Heart left ventricle (tissue), 16 donors: Measurements from ENCODE around the gene RMP24.
A peak's percentile ranks its signal among the peaks of the same experiment; 100 is the strongest.

ENCODE experiments used
- ATAC-seq, 4 donors: fragments of 200-7000 bp; cut with Tn5 transposase; one replicate each; pipeline ENCODE4 v1.9.1; 2020 to 2022; ENCODE audit warnings: moderate library complexity in 4 of 4, mild to moderate bottlenecking in 3 of 4, moderate number of reproducible peaks in 1 of 4
- DNase-seq, 5 donors: peaks; one replicate each; pipeline ENCODE4 v3.0.0-alpha.2; 2020
- H3K27ac ChIP-seq, 12 donors: fragments of 200-600 bp; sonication (generic) in 4 of 12; one replicate each; pipeline versions ENCODE4 v1.5.0 to v1.8.0; 2016 to 2022; ENCODE audit warnings: mild to moderate bottlenecking in 2 of 12
- H3K27me3 ChIP-seq, 9 donors: fragments of 200-600 bp; sonication (generic) in 2 of 9; one replicate each; pipeline versions ENCODE4 v1.5.1 to v1.8.0; 2016 to 2022; ENCODE audit warnings: mild to moderate bottlenecking in 3 of 9
- H3K36me3 ChIP-seq, 9 donors: fragments of 200-600 bp; sonication (generic) in 2 of 9; one replicate each; pipeline versions ENCODE4 v1.5.0 to v1.8.0; 2018 to 2022; ENCODE audit warnings: mild to moderate bottlenecking in 2 of 9
- H3K4me1 ChIP-seq, 12 donors: fragments of 200-600 bp; sonication (generic) in 4 of 12; one replicate each; pipeline versions ENCODE4 v1.5.0 to v1.8.0; 2016 to 2022; ENCODE audit warnings: mild to moderate bottlenecking in 3 of 12
- H3K4me3 ChIP-seq, 12 donors: fragments of 200-600 bp; sonication (generic) in 4 of 12; one replicate each; pipeline versions ENCODE4 v1.5.0 to v1.8.0; 2017 to 2022; ENCODE audit warnings: mild to moderate bottlenecking in 9 of 12, moderate library complexity in 4 of 12
- H3K9me3 ChIP-seq, 12 donors: fragments of 200-600 bp; sonication (generic) in 4 of 12; one replicate each; pipeline versions ENCODE4 v1.5.0 to v1.8.0; 2016 to 2022; ENCODE audit warnings: mild to moderate bottlenecking in 1 of 12
- CTCF ChIP-seq, 12 donors: fragments of 200-600 bp; sonication (generic) in 4 of 12; IDR thresholded peaks; one replicate each; pipeline versions ENCODE4 v1.5.0 to v1.8.0; 2018 to 2022; ENCODE audit warnings: antibody characterized with exemption in 12 of 12, mild to moderate bottlenecking in 5 of 12
- POLR2A ChIP-seq, 2 donors: fragments of 450-650 bp; IDR thresholded peaks; one replicate each; pipeline ENCODE4 v1.6.1; 2017; ENCODE audit warnings: antibody characterized with exemption in 2 of 2, mild to moderate bottlenecking in 2 of 2, moderate library complexity in 2 of 2
- WGBS, 4 donors: extraction: QIAGEN DNeasy Blood & Tissue Kit in 2 of 4; methylation state at CpG; one replicate each; pipeline versions ENCODE4 v1.1.5 to v1.1.7; 2013 to 2018; 5-methylcytosine and 5-hydroxymethylcytosine counted together
- intact Hi-C, 10 donors: fragments of 100-400 bp; cut with DNase I; formaldehyde crosslinking; loops; one replicate each; pipeline versions ENCODE4 v1.11.1 to v1.14.2; 2022
- donor health status: ischemic (EF 13 %, LVEDD 7.1; RV severe dilation, severe dysfunction).
- donor health status: healthy with polysubstance abuse.
- donor health status: DM: no; HTN: yes; CAD: no.
- donor health status: DM: no; HTN: no; CAD: no.
- donor health status: ischemic (EF 25% LVEDD 6.9; RV normal size, moderate dysfunction).
- donor health status: ischemic (EF 25% LVEDD 5.7; RV mildly dilated, moderate dysfunction).
- donor health status: healthy.
- donor health status: DM: yes; HTN: yes; CAD: no.
- donor health status: ischemic (EF 35%, LVEDD 5.7; RV mildly dilated, moderate dysfunction).
- donor health status: nonischemic (EF 11% LVEDD 7.7; RV severe dilation, severe dysfunction).
- donor health status: DM: yes; HTN: yes; CAD: no.
- donor health status: PGD.
- donor health status: ischemic (EF 29% LVEDD 5.4; RV normal size, mild dysfunction).
- donor health status: nonischemic (EF 23%, LVEDD 6.1; RV moderate dilation, normal function).

RMP24 gene

DNA sequence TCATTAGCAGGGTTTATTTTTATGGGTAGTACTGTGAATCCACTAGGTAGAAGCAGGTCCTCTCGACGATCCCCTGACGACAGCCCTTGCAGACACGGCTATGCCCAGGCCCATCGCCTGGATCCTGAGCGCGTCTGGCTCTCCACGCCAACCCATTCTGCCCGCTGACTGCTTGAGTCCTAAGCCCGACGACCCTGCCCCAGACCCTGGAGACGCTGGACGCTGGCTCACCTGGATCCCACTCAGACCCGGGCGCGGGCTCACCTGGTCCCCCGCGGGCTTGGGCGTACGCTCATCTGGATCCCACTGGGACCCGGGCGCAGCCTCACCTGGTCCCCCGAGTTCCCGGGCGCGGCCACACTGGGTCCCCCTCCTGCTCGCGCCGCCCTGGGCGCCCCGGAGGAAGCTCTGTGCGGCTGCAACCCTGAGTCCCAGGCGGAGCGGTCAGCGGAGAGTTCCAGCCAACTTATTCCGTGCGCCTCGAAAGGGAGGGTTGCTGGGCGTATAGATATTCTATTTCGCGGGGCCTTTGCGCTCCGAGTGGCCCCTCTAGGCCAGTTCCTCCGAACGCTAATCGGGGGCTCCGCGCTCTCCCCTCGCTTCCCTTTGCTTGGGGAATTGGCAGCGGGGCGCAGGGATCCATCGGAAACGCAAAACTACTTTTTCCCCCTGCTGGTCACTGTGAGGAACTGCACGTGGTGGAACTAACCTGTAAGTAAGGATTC, 22.4 kb upstream of the RMP24 start:
- Histone ChIP-seq H3K9me3 (peaks cover 0 to 8% (median 0%) of the 10 kb centered on the region in 12 donors), H3K36me3 (no peaks in the 10 kb centered on the region), H3K27me3 (peaks cover 0 to 8% (median 0%) of the 10 kb centered on the region in 9 donors), H3K4me1 (peaks cover 0 to 13% (median 0%) of the 10 kb centered on the region in 12 donors), H3K27ac (peak overlapping the region in 1 of 12 donors; percentile 2), H3K4me3 (peak overlapping the region; percentile 18 to 69 (median 60))
- intact Hi-C loops, result loop anchor here (1.0 to 10.0 kb wide), 7 partner anchors 193 to 565 kb away; no protein-coding TSS in a partner anchor
- WGBS, 4 donors, result 4 to 12% (median 5%) methylated on average over 25 to 54 of the region's 54 CpGs
- ATAC-seq, result peak; percentile 50 to 85 (median 82)
- TF ChIP-seq POLR2A (IDR thresholded peaks at IDR 0.05) (no peak), CTCF (IDR thresholded peaks at IDR 0.05) (peak; percentile 84 to 96 (median 93))
- DNase-seq, result peak; percentile 40 to 76 (median 52)

- WGBS, 4 donors, result 16 to 21% (median 18%) methylated on average over 6 of the region's 6 CpGs
- H3K4me3 ChIP-seq, result peak overlapping the region in 10 of 12 donors; percentile 56 to 69 (median 62)
- H3K36me3 ChIP-seq, result no peaks in the 10 kb centered on the region
- H3K9me3 ChIP-seq, result peaks cover 0 to 8% (median 0%) of the 10 kb centered on the region in 12 donors
- no peak overlapping the region for H3K27ac ChIP-seq
- intact Hi-C loops, result loop anchor here (1.0 to 10.0 kb wide), 6 partner anchors 194 to 566 kb away; no protein-coding TSS in a partner anchor
- peaks cover 0 to 12% (median 0%) of the 10 kb centered on the region in 9 donors for H3K27me3 ChIP-seq
- no peak for DNase-seq
- ATAC-seq, result no peak
- no peak for TF ChIP-seq POLR2A (IDR thresholded peaks at IDR 0.05)
- peak in 3 of 12 donors; percentile 2 to 40 (median 5) for TF ChIP-seq CTCF (IDR thresholded peaks at IDR 0.05)
- peaks cover 0 to 13% (median 0%) of the 10 kb centered on the region in 12 donors for H3K4me1 ChIP-seq
Measured at GRCh38 chr18:35950628-35950982, 21.9 kb upstream of the RMP24 start.

- intact Hi-C loops, result loop anchor here in 5 of 10 donors (5.0 to 10.0 kb wide), 4 partner anchors 291 to 569 kb away; no protein-coding TSS in a partner anchor
- TF ChIP-seq CTCF (IDR thresholded peaks at IDR 0.05) (no peak), POLR2A (IDR thresholded peaks at IDR 0.05) (no peak)
- H3K9me3 ChIP-seq, result peaks cover 0 to 8% (median 0%) of the 10 kb centered on the region in 12 donors
- ATAC-seq, result no peak
- peaks cover 0 to 14% (median 4%) of the 10 kb centered on the region in 9 donors for H3K27me3 ChIP-seq
- H3K27ac ChIP-seq, result no peak overlapping the region
- no peaks in the 10 kb centered on the region for H3K36me3 ChIP-seq
- peaks cover 0 to 13% (median 0%) of the 10 kb centered on the region in 12 donors for H3K4me1 ChIP-seq
- no peak overlapping the region for H3K4me3 ChIP-seq
- 82 to 95% (median 88%) methylated on average over 1 of the region's 1 CpG for WGBS, 4 donors
- no peak for DNase-seq
Measured at GRCh38 chr18:35953688-35954087, 18.8 kb upstream of the RMP24 start.

DNA sequence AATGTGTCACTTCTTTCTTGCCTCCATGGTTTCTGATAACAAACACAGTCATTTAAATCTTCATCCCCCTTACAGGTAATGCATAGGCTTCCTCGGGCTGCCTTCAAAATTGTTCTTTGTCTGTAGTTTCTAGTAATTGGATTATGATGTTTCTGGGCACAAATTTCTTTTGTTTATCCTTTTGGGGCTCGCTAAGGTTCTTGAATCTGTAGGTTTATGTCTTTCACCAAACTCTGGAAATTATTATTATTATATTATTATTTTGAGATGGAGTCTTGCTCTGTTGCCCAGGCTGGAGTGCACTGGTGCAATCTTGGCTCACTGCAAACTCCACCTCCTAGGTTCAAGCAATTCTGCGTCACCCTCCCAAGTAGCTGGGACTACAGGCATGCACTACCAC, 16.3 kb upstream of the RMP24 start:
- Histone ChIP-seq H3K27ac (no peak overlapping the region), H3K36me3 (no peaks in the 10 kb centered on the region), H3K4me3 (no peak overlapping the region), H3K4me1 (no peaks in the 10 kb centered on the region), H3K9me3 (peaks cover 0 to 19% (median 0%) of the 10 kb centered on the region in 12 donors), H3K27me3 (peaks cover 0 to 14% (median 0%) of the 10 kb centered on the region in 9 donors)
- intact Hi-C loops, result loop anchor here in 2 of 10 donors (10.0 kb wide), 1 partner anchor 571 kb away; no protein-coding TSS in a partner anchor
- no peak for TF ChIP-seq POLR2A (IDR thresholded peaks at IDR 0.05)
- 81 to 88% (median 86%) methylated on average over 3 of the region's 3 CpGs for WGBS, 4 donors
- no peak for DNase-seq
- ATAC-seq, result no peak
